Measurements from ENCODE around the gene CDH11. TPM values are rescaled to one million over a fixed set of nuclear protein-coding genes. Genes with fewer than 3 reads are reported as not detected.

Gene CDH11
- total and polyA plus RNA-seq, 3 experiments from 2014 or later: not detected

DNA sequence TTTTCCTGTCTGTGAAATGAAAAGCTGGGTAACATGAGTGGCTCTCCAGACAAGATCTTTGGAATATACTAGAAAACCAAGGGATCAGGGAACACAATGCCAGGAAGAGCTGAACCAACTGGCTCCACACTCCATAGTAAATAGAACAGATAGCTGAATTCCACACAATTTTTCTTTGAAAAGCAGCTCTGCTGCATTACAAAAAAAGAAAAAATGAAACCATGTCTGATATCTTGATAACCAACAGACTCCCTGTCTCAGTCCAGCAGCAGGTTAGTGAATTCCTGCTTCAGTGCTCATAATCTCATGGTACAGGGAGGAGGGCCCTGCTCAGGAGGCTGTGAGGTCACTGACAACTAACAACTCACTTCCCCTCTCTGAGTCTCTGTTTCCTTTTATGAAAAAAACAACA, 97.1 kb downstream of the CDH11 start:
- Mint-ChIP-seq H3K4me3 (no peak overlapping the region), H3K36me3 (no peaks in the 10 kb centered on the region), H3K9me3 (peaks cover 0 to 21% (median 16%) of the 10 kb centered on the region in 5 donors), H3K27me3 (no peaks in the 10 kb centered on the region), H3K4me1 (no peaks in the 10 kb centered on the region), H3K27ac (no peak overlapping the region)
- CTCF ChIA-PET: no interaction called here
- POLR2A ChIA-PET: no interaction called here
- H3K4me1 ChIP-seq (ENCODE audit: insufficient read depth, low read length): no peaks in the 10 kb centered on the region
- H3K9me3 ChIP-seq (ENCODE audit: low read length): no peaks in the 10 kb centered on the region
- no peaks in the 10 kb centered on the region for H3K36me3 ChIP-seq (ENCODE audit: insufficient read depth, low read length)
- no peak for DNase-seq
- H3K4me3 ChIP-seq (ENCODE audit: low read length): no peak overlapping the region
- H3K27ac ChIP-seq (ENCODE audit: low read depth, low read length): no peak overlapping the region
- no peaks in the 10 kb centered on the region for H3K27me3 ChIP-seq (ENCODE audit: insufficient read depth, low read length, poor library complexity, severe bottlenecking)

DNA sequence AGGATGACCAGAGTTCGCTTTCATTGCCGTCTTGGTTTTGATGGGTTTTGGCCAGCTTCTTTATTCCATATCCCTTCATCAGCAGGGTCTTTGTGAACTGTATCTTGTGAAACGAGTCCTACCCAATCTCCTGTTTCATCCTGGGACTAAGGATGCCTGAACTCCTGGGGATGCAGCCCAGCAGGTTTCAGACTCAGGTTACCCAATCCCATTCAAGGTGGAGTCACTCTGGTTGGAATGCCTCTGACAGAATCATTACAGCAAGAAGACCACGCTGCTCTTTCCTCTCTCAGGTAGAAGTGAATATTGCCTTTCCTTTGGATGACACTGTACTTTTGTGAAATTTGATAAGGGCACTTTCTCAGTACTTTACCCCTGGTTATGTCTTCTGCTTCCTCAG, 98.1 kb downstream of the CDH11 start:
- Histone ChIP-seq H3K4me3 (ENCODE audit: low read length) (no peak overlapping the region), H3K27me3 (ENCODE audit: insufficient read depth, low read length, poor library complexity, severe bottlenecking) (no peaks in the 10 kb centered on the region), H3K4me1 (ENCODE audit: insufficient read depth, low read length) (no peaks in the 10 kb centered on the region), H3K36me3 (ENCODE audit: insufficient read depth, low read length) (no peaks in the 10 kb centered on the region), H3K27ac (ENCODE audit: low read depth, low read length) (no peak overlapping the region), H3K9me3 (ENCODE audit: low read length) (no peaks in the 10 kb centered on the region)
- Mint-ChIP-seq H3K4me3 (no peak overlapping the region), H3K9me3 (peaks cover 0 to 19% (median 16%) of the 10 kb centered on the region in 5 donors), H3K27ac (no peak overlapping the region), H3K27me3 (no peaks in the 10 kb centered on the region), H3K36me3 (no peaks in the 10 kb centered on the region), H3K4me1 (no peaks in the 10 kb centered on the region)
- ChIA-PET CTCF (no interaction called here), POLR2A (no interaction called here)
- no peak for DNase-seq

DNA sequence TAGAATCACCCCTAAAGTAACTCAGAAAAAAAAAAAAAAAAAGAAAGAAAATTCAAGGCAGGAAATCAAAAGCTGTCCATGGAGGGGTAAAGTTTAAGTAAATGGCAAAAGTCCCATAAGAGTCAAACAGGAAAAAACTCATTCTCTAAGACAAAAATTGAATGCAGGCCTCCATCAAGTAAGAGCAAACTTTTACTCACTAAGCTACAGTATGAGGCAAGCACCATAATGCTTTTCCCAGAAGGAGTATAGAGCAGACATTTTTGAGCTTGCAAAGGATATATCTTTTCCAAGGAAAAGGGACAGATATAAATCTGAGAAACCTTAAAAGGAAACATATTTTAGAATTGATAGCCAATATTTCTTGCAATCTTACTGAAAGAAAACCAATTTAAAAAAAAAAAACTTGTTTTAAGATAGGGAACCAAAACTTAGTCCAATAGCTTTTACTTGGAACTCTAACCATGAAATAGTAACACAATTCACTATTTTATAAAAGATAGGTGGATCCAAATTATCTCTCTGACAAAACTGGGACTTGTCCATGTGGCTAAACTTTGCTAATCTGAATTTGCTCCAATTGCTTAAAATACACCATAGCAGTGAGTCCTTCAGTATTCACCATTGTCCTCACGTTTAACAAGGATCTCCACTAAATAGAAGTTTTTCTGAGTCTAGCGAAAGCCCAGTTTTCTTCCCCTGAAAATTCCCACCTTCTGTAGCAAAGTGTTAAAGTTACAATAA, 99.8 kb downstream of the CDH11 start:
- H3K36me3 Mint-ChIP-seq: no peaks in the 10 kb centered on the region
- no peaks in the 10 kb centered on the region for H3K4me1 ChIP-seq (ENCODE audit: insufficient read depth, low read length)

DNA sequence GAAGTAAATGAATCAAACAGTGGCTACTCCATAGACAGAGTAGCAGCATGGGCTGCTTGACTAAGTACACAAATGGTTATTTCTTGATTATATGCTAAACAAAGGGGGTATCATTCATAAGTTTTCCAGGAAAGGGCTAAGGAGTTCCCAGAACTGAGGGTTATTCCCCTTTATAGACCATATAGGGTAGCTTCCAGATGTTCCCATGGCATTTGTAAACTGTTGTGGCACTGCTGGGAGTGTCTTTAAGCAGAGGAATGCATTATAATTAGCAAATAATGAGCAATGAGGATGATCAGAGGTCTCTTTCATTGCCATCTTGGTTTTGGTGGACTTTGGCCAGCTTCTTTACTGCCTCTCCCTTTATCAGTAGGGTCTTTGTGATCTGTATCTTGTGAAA, 105.1 kb downstream of the CDH11 start:
- no peak overlapping the region for H3K27ac ChIP-seq (ENCODE audit: low read depth, low read length)
- H3K4me3 Mint-ChIP-seq: no peak overlapping the region
- POLR2A ChIA-PET: no interaction called here

More for the DNA sequence above, 99.8 kb downstream of the CDH11 start:
- peaks cover 0 to 24% (median 12%) of the 10 kb centered on the region in 5 donors for H3K9me3 Mint-ChIP-seq
- H3K4me3 Mint-ChIP-seq: no peak overlapping the region
- Histone ChIP-seq H3K27ac (ENCODE audit: low read depth, low read length) (no peak overlapping the region), H3K36me3 (ENCODE audit: insufficient read depth, low read length) (no peaks in the 10 kb centered on the region), H3K9me3 (ENCODE audit: low read length) (no peaks in the 10 kb centered on the region), H3K4me3 (ENCODE audit: low read length) (no peak overlapping the region), H3K27me3 (ENCODE audit: insufficient read depth, low read length, poor library complexity, severe bottlenecking) (no peaks in the 10 kb centered on the region)
- CTCF ChIA-PET: no interaction called here
- DNase-seq: no peak
- H3K27me3 Mint-ChIP-seq: no peaks in the 10 kb centered on the region
- no peak overlapping the region for H3K27ac Mint-ChIP-seq
- no peaks in the 10 kb centered on the region for H3K4me1 Mint-ChIP-seq
- POLR2A ChIA-PET: no interaction called here

DNA sequence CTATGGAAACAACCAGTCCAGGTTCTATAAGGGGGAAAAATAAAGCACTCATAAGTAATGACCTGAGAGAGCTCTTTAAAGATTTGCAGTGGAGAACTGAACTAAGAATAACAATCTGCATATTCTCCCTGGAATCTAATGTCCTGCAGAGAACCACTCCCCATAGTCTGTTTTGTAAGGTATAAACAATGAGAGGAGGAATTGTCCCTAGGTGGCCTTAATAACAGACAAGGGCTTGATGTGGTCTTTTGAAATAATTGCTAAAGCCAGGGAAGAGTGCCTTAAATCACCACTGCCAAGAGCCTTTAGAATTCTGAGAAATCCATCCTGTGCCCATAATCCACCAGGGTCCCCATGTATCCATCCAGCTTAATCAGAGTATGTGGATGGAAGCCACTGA, 106.3 kb downstream of the CDH11 start:
- ChIA-PET POLR2A (no interaction called here), CTCF (no interaction called here)
- Mint-ChIP-seq H3K4me3 (no peak overlapping the region), H3K27ac (no peak overlapping the region), H3K9me3 (peaks cover 2 to 41% (median 13%) of the 10 kb centered on the region in 5 donors), H3K4me1 (no peaks in the 10 kb centered on the region), H3K36me3 (no peaks in the 10 kb centered on the region), H3K27me3 (no peaks in the 10 kb centered on the region)
- Histone ChIP-seq H3K36me3 (ENCODE audit: insufficient read depth, low read length) (no peaks in the 10 kb centered on the region), H3K4me3 (ENCODE audit: low read length) (no peak overlapping the region), H3K27me3 (ENCODE audit: insufficient read depth, low read length, poor library complexity, severe bottlenecking) (no peaks in the 10 kb centered on the region), H3K27ac (ENCODE audit: low read depth, low read length) (no peak overlapping the region), H3K9me3 (ENCODE audit: low read length) (no peaks in the 10 kb centered on the region), H3K4me1 (ENCODE audit: insufficient read depth, low read length) (no peaks in the 10 kb centered on the region)
- DNase-seq: no peak

More for the DNA sequence above, 105.1 kb downstream of the CDH11 start:
- no peaks in the 10 kb centered on the region for H3K4me1 Mint-ChIP-seq
- no peak overlapping the region for H3K27ac Mint-ChIP-seq
- H3K9me3 ChIP-seq (ENCODE audit: low read length): no peaks in the 10 kb centered on the region
- peaks cover 2 to 40% (median 13%) of the 10 kb centered on the region in 5 donors for H3K9me3 Mint-ChIP-seq
- no peaks in the 10 kb centered on the region for H3K27me3 ChIP-seq (ENCODE audit: insufficient read depth, low read length, poor library complexity, severe bottlenecking)
- no peak for DNase-seq
- CTCF ChIA-PET: no interaction called here
- H3K36me3 ChIP-seq (ENCODE audit: insufficient read depth, low read length): no peaks in the 10 kb centered on the region
- no peaks in the 10 kb centered on the region for H3K27me3 Mint-ChIP-seq
- no peaks in the 10 kb centered on the region for H3K36me3 Mint-ChIP-seq
- peak overlapping the region; percentile 10 for H3K4me3 ChIP-seq (ENCODE audit: low read length)
- no peaks in the 10 kb centered on the region for H3K4me1 ChIP-seq (ENCODE audit: insufficient read depth, low read length)

DNA sequence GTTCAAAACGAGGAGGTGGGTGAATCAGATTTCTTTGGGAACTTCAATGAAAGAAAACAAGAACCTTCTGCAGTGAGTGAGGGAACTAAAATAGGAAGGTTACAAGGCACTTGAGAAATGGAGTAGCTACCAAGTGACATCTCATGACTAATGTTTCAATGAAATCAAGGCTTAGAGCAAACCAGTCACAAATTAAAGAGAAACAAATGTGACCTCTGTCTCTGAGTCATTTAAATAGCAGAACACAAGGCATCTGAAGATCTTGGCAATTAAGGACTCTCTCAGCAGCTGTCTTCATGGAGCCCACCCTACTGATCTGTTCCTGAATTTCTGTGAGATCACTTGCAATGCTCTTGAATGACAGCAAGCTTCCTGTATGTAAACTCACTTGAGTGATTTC, 109.5 kb downstream of the CDH11 start:
- Mint-ChIP-seq H3K27me3 (no peaks in the 10 kb centered on the region), H3K36me3 (no peaks in the 10 kb centered on the region), H3K4me1 (no peaks in the 10 kb centered on the region), H3K9me3 (peaks cover 2 to 34% (median 10%) of the 10 kb centered on the region in 5 donors), H3K27ac (no peak overlapping the region), H3K4me3 (no peak overlapping the region)
- ChIA-PET CTCF (no interaction called here), POLR2A (no interaction called here)
- Histone ChIP-seq H3K27me3 (ENCODE audit: insufficient read depth, low read length, poor library complexity, severe bottlenecking) (no peaks in the 10 kb centered on the region), H3K27ac (ENCODE audit: low read depth, low read length) (no peak overlapping the region), H3K4me3 (ENCODE audit: low read length) (no peak overlapping the region), H3K36me3 (ENCODE audit: insufficient read depth, low read length) (no peaks in the 10 kb centered on the region), H3K4me1 (ENCODE audit: insufficient read depth, low read length) (no peaks in the 10 kb centered on the region), H3K9me3 (ENCODE audit: low read length) (no peaks in the 10 kb centered on the region)
- DNase-seq: no peak

DNA sequence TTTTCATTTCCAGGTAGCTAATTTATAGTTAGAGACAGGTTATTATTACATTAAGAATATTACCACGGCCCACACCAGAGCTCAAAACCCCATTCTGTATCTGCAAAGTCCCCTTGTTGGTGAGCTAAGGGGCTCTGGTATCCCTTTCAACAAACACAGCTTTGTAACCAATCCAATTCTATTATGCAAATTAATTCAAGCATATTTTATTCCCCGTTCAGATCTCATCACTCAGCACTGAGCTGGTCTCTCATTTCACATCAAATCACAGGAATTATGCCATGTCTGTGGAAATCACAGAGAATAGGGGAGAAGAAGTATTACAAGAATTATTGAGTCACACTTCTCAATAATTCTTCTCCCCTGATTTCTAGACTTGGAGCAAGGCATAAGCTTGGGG, 111.7 kb downstream of the CDH11 start:
- H3K4me1 Mint-ChIP-seq: no peaks in the 10 kb centered on the region
- POLR2A ChIA-PET: no interaction called here

DNA sequence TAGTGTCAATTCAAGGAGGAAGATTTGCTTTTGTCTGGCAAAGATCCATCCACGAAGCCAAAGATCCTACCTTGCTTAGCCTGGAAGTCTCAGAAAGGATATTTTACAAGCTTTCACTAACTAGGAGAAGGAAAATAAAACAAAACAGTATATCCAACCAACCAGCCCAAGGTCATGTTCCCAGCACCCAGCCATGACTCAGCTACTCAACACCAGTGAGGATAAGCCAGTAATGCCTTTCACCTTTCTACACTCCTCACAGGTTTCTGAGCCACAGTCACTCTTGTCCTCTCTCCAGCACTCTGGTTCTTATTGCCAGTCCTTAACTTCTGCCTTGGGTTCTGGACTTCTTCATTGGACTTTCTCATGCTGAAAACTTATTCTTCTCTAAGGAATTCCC, 116.2 kb downstream of the CDH11 start:
- no peak overlapping the region for H3K4me3 Mint-ChIP-seq
- Histone ChIP-seq H3K27me3 (ENCODE audit: insufficient read depth, low read length, poor library complexity, severe bottlenecking) (no peaks in the 10 kb centered on the region), H3K27ac (ENCODE audit: low read depth, low read length) (no peak overlapping the region), H3K4me3 (ENCODE audit: low read length) (no peak overlapping the region), H3K36me3 (ENCODE audit: insufficient read depth, low read length) (no peaks in the 10 kb centered on the region), H3K9me3 (ENCODE audit: low read length) (no peaks in the 10 kb centered on the region), H3K4me1 (ENCODE audit: insufficient read depth, low read length) (no peaks in the 10 kb centered on the region)
- CTCF ChIA-PET: no interaction called here
- H3K27ac Mint-ChIP-seq: no peak overlapping the region
- peaks cover 5 to 12% (median 10%) of the 10 kb centered on the region in 5 donors for H3K9me3 Mint-ChIP-seq
- no peak for DNase-seq
- H3K36me3 Mint-ChIP-seq: no peaks in the 10 kb centered on the region
- POLR2A ChIA-PET: no interaction called here
- no peaks in the 10 kb centered on the region for H3K4me1 Mint-ChIP-seq
- no peaks in the 10 kb centered on the region for H3K27me3 Mint-ChIP-seq

More for the DNA sequence above, 111.7 kb downstream of the CDH11 start:
- Histone ChIP-seq H3K4me3 (ENCODE audit: low read length) (no peak overlapping the region), H3K36me3 (ENCODE audit: insufficient read depth, low read length) (no peaks in the 10 kb centered on the region), H3K9me3 (ENCODE audit: low read length) (no peaks in the 10 kb centered on the region), H3K27ac (ENCODE audit: low read depth, low read length) (no peak overlapping the region), H3K4me1 (ENCODE audit: insufficient read depth, low read length) (no peaks in the 10 kb centered on the region), H3K27me3 (ENCODE audit: insufficient read depth, low read length, poor library complexity, severe bottlenecking) (no peaks in the 10 kb centered on the region)
- Mint-ChIP-seq H3K27ac (no peak overlapping the region), H3K9me3 (peaks cover 8 to 21% (median 13%) of the 10 kb centered on the region in 5 donors), H3K36me3 (no peaks in the 10 kb centered on the region), H3K27me3 (no peaks in the 10 kb centered on the region), H3K4me3 (no peak overlapping the region)
- no peak for DNase-seq
- CTCF ChIA-PET: no interaction called here

Measured in CD8-positive, alpha-beta memory T cell (primary cell).